ENCODE measurements around the gene TTBK2. TPM values are rescaled to one million over a fixed set of nuclear protein-coding genes. Genes with fewer than 3 reads are reported as not detected.

Gene TTBK2
- total and polyA plus RNA-seq, 2 donors (not counting 3 experiments of a cell fraction or from before 2014, with no cell fraction given): 4.4 to 17.1 TPM

- FAIRE-seq (no peak), DNase-seq (ENCODE audit: low read depth, low spot score) (no peak)
- no peaks in the 10 kb centered on the region for H3K9me3 ChIP-seq (replicated peaks; ENCODE audit: control insufficient read depth, insufficient read depth, low read length)
- H2AFZ ChIP-seq (ENCODE audit: low read depth, low read length): no peak overlapping the region
- H3K79me2 ChIP-seq (ENCODE audit: control insufficient read depth, insufficient read depth, low read length): no peaks in the 10 kb centered on the region
- H3K9me1 ChIP-seq (replicated peaks; ENCODE audit: control insufficient read depth, extremely low read depth, insufficient read depth, low read length): no peaks in the 10 kb centered on the region
- dilution Hi-C loops (cut with MboI; ENCODE audit: extremely low pct_ligation_motif_present, low sequenced_read_pairs): no loop called here
- H3K9ac ChIP-seq (replicated peaks; ENCODE audit: extremely low read depth, insufficient read depth, low read length): no peak overlapping the region
- no peak for TF ChIP-seq FOS (IDR thresholded peaks at IDR 0.05; ENCODE audit: borderline replicate concordance, insufficient read depth, low read length)
- no peak for TF ChIP-seq EZH2 (IDR thresholded peaks at IDR 0.05; ENCODE audit: borderline replicate concordance, low read depth, low read length, severe bottlenecking)
- no peak for TF ChIP-seq POLR2AphosphoS5 (IDR thresholded peaks at IDR 0.05; ENCODE audit: insufficient read depth, low read depth, low read length)
- TF ChIP-seq POLR2A (IDR thresholded peaks at IDR 0.05; ENCODE audit: low read depth, low read length): no peak
- no peak for TF ChIP-seq MAX (IDR thresholded peaks at IDR 0.05; ENCODE audit: insufficient read depth, insufficient read length)
- no peak for TF ChIP-seq GATA2 (IDR thresholded peaks at IDR 0.05; ENCODE audit: insufficient read depth, insufficient read length, low read depth, low read length)
- no peak for TF ChIP-seq JUN (IDR thresholded peaks at IDR 0.05; ENCODE audit: borderline replicate concordance, insufficient read depth, insufficient read length, low read depth)
- TF ChIP-seq CTCF (IDR thresholded peaks at IDR 0.05; ENCODE audit: extremely low read depth in 1 of 2, insufficient read depth in 1 of 2, low read depth in 1 of 2, low read length in 2 of 2): no peak
- TF ChIP-seq MYC (IDR thresholded peaks at IDR 0.05; ENCODE audit: low read depth, low read length): no peak
- intact Hi-C loops (cut with micrococcal nuclease): no loop called here
- POLR2A ChIA-PET: no interaction called here
- no peaks in the 10 kb centered on the region for H4K20me1 ChIP-seq (replicated peaks; ENCODE audit: control insufficient read depth, extremely low read depth, insufficient read depth, low read length)
- no peaks in the 10 kb centered on the region for H3K27me3 ChIP-seq (ENCODE audit: control insufficient read depth in 2 of 2, insufficient read depth in 2 of 2, low read length in 2 of 2)
- H3K36me3 ChIP-seq (ENCODE audit: control insufficient read depth in 2 of 2, extremely low read depth in 1 of 2, insufficient read depth in 2 of 2, low read length in 2 of 2): peaks cover 18 to 39% of the 10 kb centered on the region in 2 experiments
- no peaks in the 10 kb centered on the region for H3K4me1 ChIP-seq (ENCODE audit: control insufficient read depth, extremely low read depth, insufficient read depth, low read length)
- BruUV-seq (replicated peaks): no TSS peak
- no peak overlapping the region for H3K27ac ChIP-seq (ENCODE audit: insufficient read depth, low read depth, low read length)
- no peak overlapping the region for H3K4me2 ChIP-seq (ENCODE audit: insufficient read depth, low read length)
- H3K4me3 ChIP-seq (replicated peaks in 1 of 3; ENCODE audit: insufficient read depth in 1 of 3, low read depth in 1 of 3, low read length in 3 of 3): no peak overlapping the region
- CTCF ChIA-PET: interaction anchor here (0.6 to 3.0 kb wide), 5 partner anchors 11 to 211 kb away, joined by 3 to 37 read pairs (median 8); no protein-coding TSS in a partner anchor
Measured at GRCh38 chr15:42721916-42722315, 198.7 kb downstream of the TTBK2 start.
